ENCODE results near the gene VANGL2. TPM values are rescaled to one million over a fixed set of nuclear protein-coding genes. Genes with fewer than 3 reads are reported as not detected.

Gene VANGL2
- total and polyA plus RNA-seq, 2 experiments from 2014 or later, result 15.2 to 24.6 TPM

DNA sequence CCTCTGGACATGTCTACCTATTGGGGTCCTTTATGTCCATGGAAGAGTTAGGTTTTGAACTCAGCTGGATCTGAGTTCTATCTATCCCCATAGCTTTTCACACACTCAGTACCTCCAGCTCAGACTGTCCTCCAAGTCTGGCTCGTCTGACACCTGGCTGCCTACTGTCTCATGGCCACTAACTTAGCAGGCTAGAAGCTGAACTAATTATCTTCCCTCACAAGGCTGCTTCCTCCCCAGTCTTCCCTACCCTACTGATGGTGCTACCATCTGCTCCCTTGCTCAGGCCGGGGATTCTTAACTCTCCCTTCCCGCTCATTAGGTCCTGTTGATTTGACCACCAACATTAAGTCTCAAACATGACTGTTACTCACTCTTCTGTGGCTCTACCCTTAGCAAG, 13.4 kb downstream of the VANGL2 start:
- Histone ChIP-seq H3K9me3 (ENCODE audit: low read depth) (no peaks in the 10 kb centered on the region), H3K27me3 (no peaks in the 10 kb centered on the region), H3K36me3 (no peaks in the 10 kb centered on the region), H3K4me3 (no peak overlapping the region), H3K27ac (peak overlapping the region; percentile 51), H3K4me1 (ENCODE audit: low read depth) (peaks cover 40% of the 10 kb centered on the region)
- TF ChIP-seq, protein P1, sequence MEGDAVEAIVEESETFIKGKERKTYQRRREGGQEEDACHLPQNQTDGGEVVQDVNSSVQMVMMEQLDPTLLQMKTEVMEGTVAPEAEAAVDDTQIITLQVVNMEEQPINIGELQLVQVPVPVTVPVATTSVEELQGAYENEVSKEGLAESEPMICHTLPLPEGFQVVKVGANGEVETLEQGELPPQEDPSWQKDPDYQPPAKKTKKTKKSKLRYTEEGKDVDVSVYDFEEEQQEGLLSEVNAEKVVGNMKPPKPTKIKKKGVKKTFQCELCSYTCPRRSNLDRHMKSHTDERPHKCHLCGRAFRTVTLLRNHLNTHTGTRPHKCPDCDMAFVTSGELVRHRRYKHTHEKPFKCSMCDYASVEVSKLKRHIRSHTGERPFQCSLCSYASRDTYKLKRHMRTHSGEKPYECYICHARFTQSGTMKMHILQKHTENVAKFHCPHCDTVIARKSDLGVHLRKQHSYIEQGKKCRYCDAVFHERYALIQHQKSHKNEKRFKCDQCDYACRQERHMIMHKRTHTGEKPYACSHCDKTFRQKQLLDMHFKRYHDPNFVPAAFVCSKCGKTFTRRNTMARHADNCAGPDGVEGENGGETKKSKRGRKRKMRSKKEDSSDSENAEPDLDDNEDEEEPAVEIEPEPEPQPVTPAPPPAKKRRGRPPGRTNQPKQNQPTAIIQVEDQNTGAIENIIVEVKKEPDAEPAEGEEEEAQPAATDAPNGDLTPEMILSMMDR (IDR thresholded peaks at IDR 0.05; ENCODE audit: low read depth, low read length), result no peak
- DNase-seq (ENCODE audit: low read depth in 1 of 2, low spot score in 1 of 2), result no peak

- no peaks in the 10 kb centered on the region for H3K36me3 ChIP-seq
- no peak for DNase-seq (ENCODE audit: low read depth in 1 of 2, low spot score in 1 of 2)
- H3K27me3 ChIP-seq, result no peaks in the 10 kb centered on the region
- TF ChIP-seq, protein P1 (IDR thresholded peaks at IDR 0.05; ENCODE audit: low read depth, low read length), result no peak
- H3K4me1 ChIP-seq (ENCODE audit: low read depth), result peaks cover 40% of the 10 kb centered on the region
- peak overlapping the region; percentile 51 for H3K27ac ChIP-seq
- no peaks in the 10 kb centered on the region for H3K9me3 ChIP-seq (ENCODE audit: low read depth)
- H3K4me3 ChIP-seq, result no peak overlapping the region
Observed at GRCh38 chr1:160414881-160415280, 14.5 kb downstream of the VANGL2 start.

- peaks cover 33% of the 10 kb centered on the region for H3K4me1 ChIP-seq (ENCODE audit: low read depth)
- H3K27me3 ChIP-seq, result no peaks in the 10 kb centered on the region
- H3K9me3 ChIP-seq (ENCODE audit: low read depth), result no peaks in the 10 kb centered on the region
- no peak overlapping the region for H3K4me3 ChIP-seq
- peak overlapping the region; percentile 48 for H3K27ac ChIP-seq
- no peak for DNase-seq (ENCODE audit: low read depth in 1 of 2, low spot score in 1 of 2)
- TF ChIP-seq, protein P1 (IDR thresholded peaks at IDR 0.05; ENCODE audit: low read depth, low read length), result no peak
- no peaks in the 10 kb centered on the region for H3K36me3 ChIP-seq
Observed at GRCh38 chr1:160415696-160416290, 15.4 kb downstream of the VANGL2 start.

DNA sequence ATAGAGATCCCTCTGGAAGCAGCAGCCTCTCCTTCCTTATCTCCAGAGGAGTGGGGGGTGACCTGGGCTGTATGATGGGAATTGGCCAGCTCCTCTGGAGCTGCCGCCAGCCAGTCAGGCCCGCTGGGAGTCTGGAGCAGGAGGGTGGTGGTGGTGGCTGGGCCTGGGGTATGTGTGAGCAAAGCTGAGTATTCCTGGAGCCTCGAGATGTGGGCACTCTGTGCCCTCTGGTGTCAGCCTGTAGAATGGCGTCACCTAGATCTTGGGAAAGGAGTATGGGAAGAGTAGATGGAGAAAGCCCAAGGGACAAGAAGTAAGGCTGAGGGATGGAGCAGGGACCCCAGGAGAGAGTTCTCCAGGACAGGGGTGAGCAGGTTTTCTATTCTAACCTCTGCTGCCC, 16.0 kb downstream of the VANGL2 start:
- Histone ChIP-seq H3K4me1 (ENCODE audit: low read depth) (peaks cover 27% of the 10 kb centered on the region), H3K36me3 (peaks cover 4% of the 10 kb centered on the region), H3K4me3 (no peak overlapping the region), H3K27ac (peak overlapping the region; percentile 48), H3K9me3 (ENCODE audit: low read depth) (no peaks in the 10 kb centered on the region), H3K27me3 (no peaks in the 10 kb centered on the region)
- TF ChIP-seq, protein P1 (IDR thresholded peaks at IDR 0.05; ENCODE audit: low read depth, low read length), result peak; percentile 54
- peak; percentile 54 to 61 for DNase-seq (ENCODE audit: low read depth in 1 of 2, low spot score in 1 of 2)

DNA sequence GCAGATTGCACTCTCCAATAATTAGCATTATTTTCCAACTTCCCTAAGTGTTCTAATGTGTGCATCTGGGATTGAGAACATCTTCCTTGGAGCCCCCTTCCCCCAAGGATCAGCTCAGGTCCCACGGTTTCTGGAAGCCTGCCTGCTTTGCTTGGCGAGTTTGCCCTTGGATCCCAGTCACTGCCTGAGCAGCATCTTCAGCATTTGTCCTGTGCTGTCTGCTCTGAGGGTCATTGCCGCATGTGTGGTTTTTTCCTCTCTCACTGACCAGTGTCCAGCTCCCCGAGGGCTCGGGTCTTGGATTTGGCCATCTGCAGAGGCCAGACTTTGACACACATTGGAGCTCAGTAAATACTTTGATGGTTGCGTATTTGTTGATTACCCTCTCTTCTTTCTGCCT, 18.1 kb downstream of the VANGL2 start:
- TF ChIP-seq, protein P1 (IDR thresholded peaks at IDR 0.05; ENCODE audit: low read depth, low read length), result no peak
- no peak overlapping the region for H3K4me3 ChIP-seq
- peaks cover 20% of the 10 kb centered on the region for H3K4me1 ChIP-seq (ENCODE audit: low read depth)
- H3K36me3 ChIP-seq, result peaks cover 6% of the 10 kb centered on the region
- no peaks in the 10 kb centered on the region for H3K27me3 ChIP-seq
- no peaks in the 10 kb centered on the region for H3K9me3 ChIP-seq (ENCODE audit: low read depth)
- no peak overlapping the region for H3K27ac ChIP-seq
- DNase-seq (ENCODE audit: low read depth in 1 of 2, low spot score in 1 of 2), result no peak
